ENCODE measurements around the gene MYOCOS.
"Not testable (repeated sequence)": the region's sequence is repeated elsewhere in the genome, so short reads cannot be mapped to it uniquely, and the experiment has no call there.

MYOCOS gene, protein sequence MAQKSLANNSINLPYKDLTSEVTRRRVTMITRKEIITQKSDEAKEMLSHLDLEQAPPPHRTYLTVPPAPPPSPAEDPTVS

DNA sequence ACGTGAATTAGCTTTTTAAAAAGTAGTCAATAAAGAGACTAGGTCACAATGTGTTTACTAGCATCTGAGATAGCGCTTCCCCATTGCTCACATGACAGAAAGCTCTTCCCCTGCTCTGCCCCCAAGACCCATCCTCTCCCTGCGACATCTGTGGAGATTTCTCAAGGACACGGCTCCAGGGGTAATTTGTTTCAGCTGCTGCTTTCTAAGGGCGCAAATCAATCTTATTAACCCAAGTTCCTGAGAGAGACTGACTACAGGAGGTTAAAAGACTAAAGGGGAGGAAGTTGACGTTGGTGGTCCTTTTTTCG lies at the start of gene MYOCOS:
TSS of gene MYOCOS (plus strand) at position 92 of the 311 bp plus-strand sequence. CDS start 1,641 bp downstream, outside the sequence.
- DNase-seq (ENCODE audit: low read depth in 1 of 2, low spot score in 1 of 2), result no peak

DNA sequence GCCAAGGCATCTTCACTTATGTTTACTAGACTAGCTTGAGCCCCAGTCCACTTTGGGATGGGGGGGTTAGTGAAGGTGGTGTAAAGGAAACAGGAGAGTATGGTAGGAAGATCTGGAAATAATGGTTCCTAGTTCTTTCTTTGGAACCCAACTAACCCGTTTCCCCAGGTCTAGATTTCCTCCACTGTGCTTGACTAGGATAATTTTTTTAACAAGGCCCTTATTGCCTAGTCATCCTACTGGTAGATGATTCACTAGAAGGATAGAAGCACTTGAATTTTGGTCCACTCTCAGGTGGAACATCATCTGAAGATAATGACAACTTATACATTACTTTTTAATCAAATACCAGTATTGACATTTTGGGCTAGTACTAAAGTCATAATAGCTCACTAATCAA lies 45.9 kb upstream of the MYOCOS start:
- DNase-seq (ENCODE audit: low read depth in 1 of 2, low spot score in 1 of 2), result no peak

DNA sequence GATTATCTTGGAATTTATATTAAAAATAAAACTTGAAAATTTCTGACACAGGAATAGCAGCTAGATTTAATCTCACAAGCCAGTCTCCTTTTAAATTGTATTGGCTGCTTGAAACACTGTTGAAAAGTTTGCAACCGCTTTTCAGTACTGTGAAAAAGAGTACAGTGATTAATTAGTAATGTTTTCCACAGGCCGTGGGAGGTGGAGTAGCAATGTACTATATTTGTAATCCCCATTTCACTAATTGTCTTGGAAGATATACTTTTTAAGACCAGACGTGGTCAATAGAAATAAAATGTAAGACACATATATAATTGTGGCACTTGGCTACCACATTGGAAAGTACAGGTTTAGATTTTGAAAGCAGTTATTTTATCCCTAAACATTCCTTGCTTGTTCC lies 40.8 kb upstream of the MYOCOS start:
- DNase-seq (ENCODE audit: low read depth in 1 of 2, low spot score in 1 of 2), result no peak

DNA sequence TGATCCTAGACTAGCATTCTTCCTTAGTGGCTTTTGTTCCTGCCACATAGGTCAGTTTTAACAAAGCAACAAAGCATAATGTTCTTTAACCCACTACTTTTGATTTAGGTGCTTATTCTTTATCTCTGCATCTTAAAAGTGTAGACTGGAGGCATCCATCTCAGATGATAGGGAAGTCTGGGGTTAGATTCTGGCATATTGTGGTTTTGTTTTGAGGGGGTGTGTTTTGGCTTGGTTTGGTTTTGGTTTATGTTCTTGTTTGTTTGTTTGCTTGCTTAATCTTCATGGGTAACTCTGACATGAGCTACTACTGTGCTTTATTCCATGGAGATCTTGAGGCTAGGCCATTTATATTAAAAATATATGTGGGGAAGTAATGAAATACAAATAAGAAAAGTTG lies 40.3 kb upstream of the MYOCOS start:
- DNase-seq (ENCODE audit: low read depth in 1 of 2, low spot score in 1 of 2), result no peak

DNA sequence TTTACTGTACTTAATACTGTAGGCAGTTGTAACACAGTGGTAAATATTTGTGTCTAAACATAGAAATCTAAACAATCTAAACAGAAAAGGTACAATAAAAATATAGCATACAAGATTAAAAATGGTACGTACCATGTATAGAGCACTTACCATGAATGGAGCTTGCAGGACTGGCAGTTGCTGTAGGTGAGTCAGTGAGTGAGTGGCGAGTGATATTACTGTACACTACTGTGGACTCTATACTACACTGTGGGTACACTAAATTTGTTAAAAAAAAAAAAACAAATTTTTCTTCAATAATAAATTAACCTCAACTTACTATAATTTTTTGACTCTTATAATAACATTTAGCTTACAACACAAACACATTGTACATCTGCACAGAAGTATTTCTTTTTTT lies 39.5 kb upstream of the MYOCOS start:
- DNase-seq (ENCODE audit: low read depth in 1 of 2, low spot score in 1 of 2), result no peak

DNA sequence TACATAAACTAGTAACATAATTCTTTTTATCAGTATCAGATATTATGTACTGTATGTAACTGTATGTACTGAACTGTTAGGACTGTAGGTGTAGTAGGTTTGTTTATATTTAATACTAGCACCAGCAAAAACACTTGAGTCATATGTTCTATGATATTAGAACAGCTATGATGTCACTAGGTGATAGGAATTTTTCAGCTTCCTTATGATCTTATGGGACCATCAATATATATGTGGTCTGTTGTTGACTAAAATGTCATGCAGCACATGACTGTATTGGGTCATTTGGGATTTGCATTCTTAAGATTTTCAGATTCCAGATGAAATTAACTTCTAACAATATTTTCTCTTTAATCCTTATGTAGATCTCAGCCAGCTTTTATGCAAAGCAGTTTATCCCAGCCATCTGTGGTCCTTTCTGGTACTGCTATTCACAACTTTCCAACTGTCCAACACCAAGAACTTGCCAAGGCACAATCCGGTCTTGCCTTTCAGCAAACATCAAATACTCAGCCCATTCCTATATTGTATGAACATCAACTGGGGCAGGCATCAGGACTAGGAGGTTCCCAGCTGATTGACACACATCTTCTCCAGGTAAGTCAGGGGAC lies 38.3 kb upstream of the MYOCOS start:
- DNase-seq (ENCODE audit: low read depth in 1 of 2, low spot score in 1 of 2), result no peak

DNA sequence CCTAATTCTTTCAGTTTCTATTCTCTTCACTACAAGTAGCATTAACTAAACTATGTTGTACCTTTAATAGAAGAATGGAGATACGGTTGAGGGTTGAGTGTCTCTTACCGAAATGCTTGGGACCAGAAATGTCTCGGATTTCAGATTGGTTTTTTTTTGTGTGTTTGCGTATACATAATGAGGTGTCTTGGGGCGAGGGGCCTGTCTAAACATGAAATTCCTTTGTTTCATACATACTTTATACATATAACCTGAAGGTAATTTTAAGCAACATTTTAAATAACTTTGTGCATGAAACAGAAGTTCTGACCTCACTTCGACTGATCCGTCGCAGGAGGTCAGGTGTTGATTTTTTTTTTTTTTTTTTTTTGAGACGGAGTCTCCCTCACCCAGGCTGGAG lies 36.3 kb upstream of the MYOCOS start:
- no peak for DNase-seq (ENCODE audit: low read depth in 1 of 2, low spot score in 1 of 2)

DNA sequence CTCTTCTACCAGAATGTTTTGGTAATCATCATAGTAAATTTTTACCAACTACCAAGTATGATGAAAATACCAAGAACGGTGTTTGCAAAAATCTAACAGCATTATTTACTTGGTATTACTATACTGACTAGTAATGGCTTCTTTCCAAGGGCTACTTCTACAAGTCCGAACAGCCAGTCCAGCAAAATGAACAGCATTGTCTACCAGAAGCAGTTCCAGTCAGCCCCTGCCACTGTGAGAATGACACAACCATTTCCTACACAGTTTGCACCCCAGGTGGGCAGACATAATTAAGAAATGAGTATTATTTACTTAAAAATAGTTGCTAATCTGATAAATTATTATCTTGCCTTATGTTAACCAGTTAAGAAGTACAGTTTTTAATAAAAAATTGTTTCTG lies 33.8 kb upstream of the MYOCOS start:
- DNase-seq (ENCODE audit: low read depth in 1 of 2, low spot score in 1 of 2), result no peak

DNA sequence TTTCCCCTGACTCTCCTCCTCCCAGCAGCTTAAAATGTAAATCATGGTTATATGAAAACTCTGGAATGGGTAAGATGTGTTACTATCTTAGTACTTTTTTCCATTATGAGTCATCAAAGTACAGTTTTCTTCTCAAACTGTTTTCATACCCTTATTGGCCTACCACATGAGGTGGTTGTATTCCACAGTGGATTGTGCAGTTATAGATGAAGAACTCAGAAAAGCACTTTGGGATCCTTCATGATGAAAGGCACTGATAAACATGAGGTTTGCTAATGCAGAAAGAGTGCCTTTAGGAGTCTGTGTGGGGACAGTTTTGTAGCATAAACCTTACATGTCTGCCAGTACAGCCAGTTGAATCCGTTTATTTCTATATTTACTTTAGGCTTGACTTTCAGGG lies 32.0 kb upstream of the MYOCOS start:
- no peak for DNase-seq (ENCODE audit: low read depth in 1 of 2, low spot score in 1 of 2)

DNA sequence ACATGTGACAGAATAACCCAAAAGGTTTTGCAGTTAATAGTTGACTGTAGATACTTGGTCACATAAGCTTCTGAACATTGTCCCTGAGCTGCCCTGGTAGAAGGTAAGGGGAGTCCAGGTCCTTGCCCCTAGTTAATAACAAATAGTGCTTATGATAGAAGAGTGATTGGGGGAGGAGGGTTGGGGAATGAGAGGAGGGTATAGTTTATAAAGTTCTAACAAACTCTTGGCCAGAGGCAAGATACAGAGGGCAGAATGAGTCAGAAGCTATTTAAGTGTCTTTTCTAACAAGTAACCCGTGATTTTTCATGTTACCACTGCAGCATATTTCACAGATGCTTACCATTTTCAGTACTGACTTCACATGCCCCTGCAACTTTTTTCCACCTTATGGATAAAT lies 26.7 kb upstream of the MYOCOS start:
- DNase-seq (ENCODE audit: low read depth in 1 of 2, low spot score in 1 of 2), result no peak

DNA sequence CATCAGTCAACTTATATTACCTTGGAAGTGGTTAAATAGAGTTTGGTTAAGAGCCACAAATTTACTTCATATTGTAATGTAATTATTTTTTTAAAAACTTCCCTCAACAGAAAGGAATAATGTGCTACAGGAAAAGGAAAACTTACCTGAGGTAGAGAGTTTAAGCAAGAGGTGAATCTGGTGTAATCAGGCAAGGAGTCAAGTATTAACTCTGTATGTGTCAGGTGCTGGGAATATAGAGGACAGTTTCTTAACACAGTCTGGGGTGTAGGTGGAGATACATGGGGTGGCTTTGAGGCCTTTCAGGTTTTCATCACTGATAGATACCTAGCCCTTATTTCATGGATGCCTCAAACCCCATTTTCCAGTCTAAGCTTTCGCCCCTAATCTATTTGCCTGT lies 25.9 kb upstream of the MYOCOS start:
- DNase-seq (ENCODE audit: low read depth in 1 of 2, low spot score in 1 of 2), result no peak

DNA sequence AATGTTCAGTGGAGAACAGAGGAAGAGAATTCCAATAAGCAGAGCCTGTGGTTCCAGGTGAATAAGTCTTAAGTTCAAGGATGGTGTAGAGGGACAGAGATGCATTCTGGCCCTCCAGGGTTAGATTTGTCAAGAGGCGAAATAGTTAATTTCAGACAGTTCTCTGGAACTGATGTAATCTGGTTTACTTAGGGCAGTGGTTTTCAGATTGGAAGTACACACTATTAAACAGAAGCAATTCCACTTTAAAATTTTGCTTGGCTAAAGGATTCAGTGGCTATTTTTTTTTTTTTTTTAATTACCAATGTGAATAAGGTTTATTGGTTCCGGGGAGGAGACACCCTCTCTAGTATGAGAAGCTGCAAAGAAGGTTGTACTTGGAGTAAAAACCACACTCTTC lies 25.3 kb upstream of the MYOCOS start:
- DNase-seq (ENCODE audit: low read depth in 1 of 2, low spot score in 1 of 2), result no peak

DNA sequence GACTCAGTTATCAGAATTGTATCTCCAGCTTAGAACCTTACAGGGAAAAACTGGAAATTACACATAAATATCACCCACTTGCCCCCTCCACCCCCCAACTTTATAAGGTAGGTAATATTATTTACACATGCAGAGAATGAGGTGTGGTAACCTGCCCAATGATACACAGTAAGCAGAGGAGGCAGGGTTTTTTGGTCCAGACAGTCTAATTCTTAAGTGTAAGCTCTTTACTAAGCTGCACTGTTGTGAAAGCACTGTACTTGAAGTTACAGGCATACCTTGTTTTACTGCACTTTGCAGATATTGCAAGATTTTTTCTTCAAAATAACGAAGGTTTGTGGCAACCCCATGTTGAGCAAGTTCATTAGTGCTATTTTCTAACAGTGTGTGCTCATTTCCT lies 24.8 kb upstream of the MYOCOS start:
- no peak for DNase-seq (ENCODE audit: low read depth in 1 of 2, low spot score in 1 of 2)

DNA sequence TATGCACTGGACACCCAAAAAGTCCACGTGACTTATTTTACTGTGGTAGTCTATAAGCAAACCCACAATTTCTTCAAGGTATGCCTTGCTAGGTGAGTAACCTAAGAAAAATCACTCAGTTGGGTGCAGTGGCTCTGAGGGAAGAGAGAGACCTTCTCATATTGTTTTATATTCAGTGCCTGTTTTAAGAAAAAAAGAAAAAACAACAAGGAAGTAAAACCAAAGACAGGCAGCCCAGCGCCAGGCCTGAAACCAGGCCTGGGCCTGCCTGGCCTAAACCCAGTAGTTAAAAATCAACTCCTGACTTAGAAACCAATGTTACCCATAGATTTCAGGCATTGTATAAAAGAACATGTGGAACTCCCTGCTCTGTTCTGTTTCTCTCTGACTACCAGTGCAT lies 21.7 kb upstream of the MYOCOS start:
- DNase-seq (ENCODE audit: low read depth in 1 of 2, low spot score in 1 of 2), result not testable (repeated sequence)

DNA sequence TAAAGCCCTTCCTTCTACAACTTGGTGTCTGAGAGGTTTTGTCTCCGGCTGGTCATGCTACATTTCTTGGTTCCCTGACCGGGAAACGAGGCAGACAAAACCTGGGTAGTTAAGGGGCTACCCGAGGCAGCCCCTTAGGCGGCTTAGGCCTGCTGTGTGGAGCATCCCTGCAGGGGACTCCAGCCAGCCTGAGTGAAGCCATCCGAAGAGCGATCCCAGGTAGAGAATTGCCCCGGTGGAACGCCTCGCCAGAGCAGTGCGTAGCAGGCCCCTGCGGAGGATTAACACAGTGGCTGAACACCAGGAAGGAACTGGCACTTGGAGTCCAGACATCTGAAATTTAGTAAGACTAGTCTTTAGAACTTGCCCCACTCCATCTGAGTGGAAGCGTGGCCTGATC lies 21.2 kb upstream of the MYOCOS start:
- no peak for DNase-seq (ENCODE audit: low read depth in 1 of 2, low spot score in 1 of 2)

DNA sequence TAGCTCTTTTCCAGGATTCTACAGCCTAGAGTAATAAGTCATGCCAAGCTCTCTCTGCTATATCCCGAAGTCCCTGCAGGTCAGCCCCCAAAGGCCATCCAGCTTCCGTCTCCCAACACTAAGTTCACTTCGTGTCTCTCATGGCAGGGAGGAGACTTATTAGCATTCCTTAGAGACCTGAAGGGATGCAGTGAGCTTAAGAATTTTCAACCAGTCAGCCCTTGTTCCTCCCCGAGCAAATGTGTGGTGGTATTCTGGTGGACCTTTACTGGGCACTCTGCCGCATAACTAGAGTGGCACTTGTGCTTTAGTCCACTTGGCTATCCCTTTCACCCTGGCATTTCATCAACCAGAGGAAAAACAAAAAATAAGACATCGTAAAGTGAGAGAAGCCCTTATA lies 19.0 kb upstream of the MYOCOS start:
- DNase-seq (ENCODE audit: low read depth in 1 of 2, low spot score in 1 of 2), result not testable (repeated sequence)

DNA sequence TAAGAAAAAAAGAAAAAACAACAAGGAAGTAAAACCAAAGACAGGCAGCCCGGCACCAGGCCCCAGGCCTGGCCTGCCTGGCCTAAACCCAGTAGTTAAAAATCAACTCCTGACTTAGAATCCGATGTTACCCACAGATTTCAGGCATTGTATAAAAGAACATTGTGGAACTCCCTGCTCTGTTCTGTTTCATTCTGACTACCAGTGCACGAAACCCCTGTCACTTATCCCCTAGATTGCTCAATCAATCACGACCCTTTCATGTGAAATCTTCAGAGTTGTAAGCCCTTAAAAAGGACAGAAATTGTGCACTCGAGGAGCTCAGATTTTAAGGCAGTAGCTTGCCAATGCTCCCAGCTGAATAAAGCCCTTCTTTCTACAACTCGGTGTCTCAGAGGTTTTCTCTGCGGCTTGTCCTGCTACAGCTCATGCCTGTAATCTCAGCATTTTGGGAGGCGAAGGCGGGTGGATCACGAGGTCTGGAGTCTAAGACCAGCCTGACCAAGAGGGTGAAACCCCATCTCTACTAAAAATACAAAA lies 15.6 kb upstream of the MYOCOS start:
- DNase-seq (ENCODE audit: low read depth in 1 of 2, low spot score in 1 of 2), result no peak

DNA sequence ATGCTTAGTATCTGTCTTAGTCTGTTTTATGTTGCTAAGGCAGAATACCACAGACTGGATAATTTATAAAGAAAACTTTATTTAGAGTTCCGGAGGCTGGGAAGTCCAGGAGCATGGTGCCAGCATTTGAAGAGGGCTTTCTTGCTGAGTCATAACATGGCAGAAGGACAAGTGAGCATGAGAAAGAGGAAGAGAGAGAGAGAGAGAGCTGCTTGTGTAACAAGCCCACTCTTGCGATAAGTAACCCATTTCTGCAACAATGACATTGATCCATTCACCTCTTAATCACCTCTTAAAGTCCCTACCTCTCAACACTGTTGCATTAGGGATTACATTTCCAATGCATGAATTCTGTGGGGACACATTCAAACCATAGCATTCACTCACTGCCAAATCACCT lies 11.7 kb upstream of the MYOCOS start:
- DNase-seq (ENCODE audit: low read depth in 1 of 2, low spot score in 1 of 2), result no peak

DNA sequence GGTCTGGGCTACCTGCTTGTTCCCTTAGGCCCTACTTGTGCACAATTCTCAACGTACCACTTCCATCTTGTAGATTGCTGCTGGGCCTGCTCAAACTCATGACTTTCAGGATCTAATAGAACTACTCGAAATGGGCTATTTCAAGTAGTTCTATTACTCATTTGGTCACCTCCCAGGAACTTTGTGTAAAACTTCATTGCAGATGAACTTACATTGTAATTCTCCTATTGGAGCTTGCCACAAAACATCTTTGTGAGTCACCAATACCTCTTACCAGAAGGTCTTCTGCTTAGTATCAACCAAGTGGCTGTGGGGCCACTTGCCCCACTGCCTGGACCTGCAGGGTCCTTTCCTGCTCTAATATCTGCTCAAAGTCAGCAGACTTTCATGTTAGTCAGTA lies 10.7 kb upstream of the MYOCOS start:
- no peak for DNase-seq (ENCODE audit: low read depth in 1 of 2, low spot score in 1 of 2)

DNA sequence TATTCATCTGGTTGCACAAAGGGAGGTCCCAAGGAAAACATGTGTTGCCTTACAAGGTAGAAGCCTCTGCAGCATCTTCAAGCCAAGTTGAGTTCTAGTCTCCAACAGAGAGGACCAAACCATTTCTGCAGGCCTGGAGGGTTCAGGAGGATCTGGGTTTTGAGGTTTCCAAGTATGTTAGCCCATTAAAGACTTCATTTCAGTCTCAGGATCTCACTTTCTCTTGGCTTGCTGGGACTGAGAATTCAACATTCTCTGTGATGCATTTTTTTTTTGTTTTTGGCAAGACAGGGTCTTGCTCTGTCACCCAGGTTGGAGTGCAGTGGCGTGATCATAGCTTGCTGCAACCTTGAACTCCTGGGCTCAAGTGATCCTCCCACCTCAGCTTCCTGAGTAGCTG lies 8.8 kb upstream of the MYOCOS start:
- DNase-seq (ENCODE audit: low read depth in 1 of 2, low spot score in 1 of 2), result no peak

DNA sequence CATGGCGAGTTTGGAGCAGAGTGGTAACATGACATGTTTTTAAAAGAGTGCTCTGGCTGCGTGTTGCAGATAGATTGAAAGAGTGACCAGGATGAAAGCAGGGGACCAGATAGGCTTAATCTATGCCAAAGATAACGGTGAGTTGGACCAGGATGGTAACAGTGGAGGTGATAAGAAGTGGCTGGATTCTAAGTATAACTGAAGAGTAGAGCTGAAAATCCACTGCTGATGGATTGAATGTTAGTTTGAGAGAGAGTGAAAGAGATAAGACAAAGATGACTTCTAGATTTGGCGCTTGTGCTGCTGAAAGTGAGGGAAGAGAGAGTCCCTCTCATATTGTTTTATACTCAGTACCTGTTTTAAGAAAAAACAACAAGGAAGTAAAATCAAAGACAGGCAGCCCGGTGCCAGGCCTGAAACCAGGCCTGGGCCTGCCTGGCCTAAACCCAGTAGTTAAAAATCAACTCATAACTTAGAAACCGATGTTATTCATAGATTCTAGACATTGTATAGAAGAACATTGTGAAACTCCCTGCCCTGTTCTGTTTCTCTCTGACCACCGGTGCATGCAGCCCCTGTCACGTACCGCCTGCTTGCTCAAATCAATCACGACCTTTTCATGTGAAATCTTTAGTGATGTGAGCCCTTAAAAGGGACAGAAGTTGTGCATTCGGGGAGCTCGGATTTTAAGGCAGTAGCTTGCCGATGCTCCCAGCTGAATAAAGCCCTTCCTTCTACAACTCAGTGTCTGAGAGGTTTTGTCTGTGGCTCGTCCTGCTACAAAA lies 6.7 kb upstream of the MYOCOS start:
- DNase-seq (ENCODE audit: low read depth in 1 of 2, low spot score in 1 of 2), result not testable (repeated sequence)

DNA sequence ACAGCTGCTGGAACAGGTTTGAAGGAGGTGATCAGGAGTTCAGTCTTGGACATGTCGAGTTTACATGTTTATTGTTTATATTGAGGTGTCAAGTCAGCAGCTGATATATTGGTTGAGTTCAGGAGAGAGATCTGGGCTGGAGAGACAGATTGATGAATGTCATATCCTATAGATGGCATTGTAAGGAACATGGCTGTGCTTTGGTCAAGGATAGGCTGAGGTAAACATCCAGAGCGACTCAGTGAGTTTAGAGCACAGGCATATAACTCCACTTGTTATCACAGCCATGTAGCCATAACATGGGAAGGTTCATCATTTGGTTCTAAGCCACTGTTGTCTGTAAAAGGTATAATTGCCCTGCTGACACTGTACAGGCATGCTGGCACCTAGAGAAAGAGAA lies 5.5 kb upstream of the MYOCOS start:
- DNase-seq (ENCODE audit: low read depth in 1 of 2, low spot score in 1 of 2), result no peak

All from stimulated activated CD4-positive, alpha-beta T cell treated with anti-CD3 and anti-CD28 coated beads, Interleukin-15, amount 100 ng/mL, for 1 hour (primary cell).